ENCODE measurements around the gene ABHD18.

- TF ChIP-seq CTCF (IDR thresholded peaks at IDR 0.05; ENCODE audit: insufficient read depth, low read length, poor library complexity, severe bottlenecking) (no peak), EZH2phosphoT487 (conservative IDR thresholded peaks at IDR 0.05; ENCODE audit: low read length) (no peak)
Measured at GRCh38 chr4:127965803-127966175, 583 bp downstream of the ABHD18 start.

All from SU-DHL-6 (cell line).